HTR-8/SVneo (cell line): ENCODE results near the gene CAPN7.
"Not testable (repeated sequence)": the region's sequence is repeated elsewhere in the genome, so short reads cannot be mapped to it uniquely, and the experiment has no call there.

Source experiments
- DNase-seq: peaks from one replicate; pipeline ENCODE4 v3.0.0; 2011; ENCODE audit warnings: low spot score, mixed read lengths; ENCODE audit not compliant: insufficient read length
- FAIRE-seq: peaks from 2 replicates; lab custom pipeline; 2011; peaks lifted over from hg19 to GRCh38; lab: Jason Lieb, UNC

The CAPN7 gene

DNA sequence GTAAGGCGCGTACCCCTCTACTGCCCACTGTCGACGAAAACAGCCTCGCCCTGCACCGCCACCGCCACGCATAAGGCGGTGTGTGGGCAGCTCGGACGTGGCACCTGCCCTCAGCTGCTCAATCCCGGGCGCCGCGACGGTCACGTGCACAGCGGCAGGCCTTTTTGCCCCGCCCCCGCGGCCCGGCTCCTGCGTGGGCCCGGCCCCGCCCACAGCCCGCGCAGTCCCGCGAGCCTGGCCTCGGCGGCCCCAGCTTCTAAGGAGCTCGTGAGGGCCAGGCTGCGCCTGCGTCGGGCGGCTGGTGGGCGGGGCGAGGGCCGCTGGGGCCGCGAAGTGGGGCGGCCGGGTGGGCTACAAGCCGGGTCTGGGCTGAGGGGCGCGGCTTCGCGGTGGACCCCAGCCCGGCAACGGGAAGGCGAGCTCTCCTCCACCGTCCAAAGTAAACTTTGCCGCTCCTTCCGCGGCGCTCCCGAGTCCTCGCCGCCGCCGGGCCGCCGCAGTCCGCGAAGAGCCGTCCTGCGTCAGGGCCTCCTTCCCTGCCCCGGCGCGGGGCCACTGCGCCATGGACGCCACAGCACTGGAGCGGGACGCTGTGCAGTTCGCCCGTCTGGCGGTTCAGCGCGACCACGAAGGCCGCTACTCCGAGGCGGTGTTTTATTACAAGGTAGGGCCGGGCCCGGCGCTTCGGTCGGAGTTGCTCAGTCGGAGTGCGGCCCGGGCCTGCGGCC lies at the start of gene CAPN7:
Gene CAPN7 (plus strand): TSS at position 313 of the 728 bp plus-strand sequence. CDS start 250 bp downstream, at position 563.
- DNase-seq = peak; percentile 88
- FAIRE-seq = peak; percentile 86

DNA sequence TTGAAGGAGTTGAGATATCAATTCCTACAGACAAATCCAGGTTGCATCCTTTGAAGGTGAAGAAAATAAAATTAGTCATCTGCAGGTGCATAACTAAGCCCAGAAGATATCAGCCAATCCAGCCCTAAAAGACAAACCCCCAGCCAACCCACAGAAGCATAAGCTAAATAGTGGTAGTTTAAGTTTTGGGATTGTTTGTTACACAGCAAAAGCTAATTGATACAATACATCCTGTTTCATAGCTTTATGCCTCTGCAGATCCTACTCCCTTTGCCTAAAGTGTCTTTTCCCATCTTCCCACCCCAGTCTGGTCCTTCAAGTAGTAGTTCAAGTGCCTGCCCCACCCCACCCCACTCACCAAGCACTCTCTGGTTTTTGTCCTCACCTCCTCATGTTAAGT lies 48.6 kb upstream of the CAPN7 start:
- FAIRE-seq (no peak), DNase-seq (no peak)

DNA sequence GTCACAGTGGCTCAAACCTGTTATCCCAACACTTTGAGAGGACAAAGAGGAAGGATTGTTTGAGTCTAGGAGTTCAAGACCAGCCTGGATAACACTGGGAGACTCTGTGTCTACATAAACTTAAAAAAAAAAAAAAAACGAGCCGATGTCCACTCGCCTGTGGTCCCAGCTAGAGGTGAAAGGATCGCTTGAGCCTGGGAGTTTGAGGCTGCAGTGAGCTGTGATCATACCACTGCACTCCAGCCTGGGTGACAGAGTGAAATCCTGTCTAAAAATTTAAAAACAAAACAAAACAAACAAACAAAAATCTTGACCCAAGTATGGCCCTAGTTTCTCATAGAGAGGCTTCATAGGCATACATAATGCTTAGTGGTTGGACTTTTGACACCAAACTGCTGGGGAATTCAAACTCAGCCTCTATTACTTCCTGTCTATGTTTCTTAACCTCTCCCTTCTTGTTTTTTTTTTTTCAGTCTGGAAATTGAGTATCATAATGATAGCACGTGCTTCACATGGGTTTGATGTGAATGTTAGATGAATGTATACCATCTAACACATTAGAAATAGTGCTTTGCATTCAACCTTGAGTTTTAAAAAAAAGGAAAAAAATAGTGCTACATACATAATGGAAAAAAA lies 46.4 kb upstream of the CAPN7 start:
- DNase-seq = no peak
- FAIRE-seq = no peak

DNA sequence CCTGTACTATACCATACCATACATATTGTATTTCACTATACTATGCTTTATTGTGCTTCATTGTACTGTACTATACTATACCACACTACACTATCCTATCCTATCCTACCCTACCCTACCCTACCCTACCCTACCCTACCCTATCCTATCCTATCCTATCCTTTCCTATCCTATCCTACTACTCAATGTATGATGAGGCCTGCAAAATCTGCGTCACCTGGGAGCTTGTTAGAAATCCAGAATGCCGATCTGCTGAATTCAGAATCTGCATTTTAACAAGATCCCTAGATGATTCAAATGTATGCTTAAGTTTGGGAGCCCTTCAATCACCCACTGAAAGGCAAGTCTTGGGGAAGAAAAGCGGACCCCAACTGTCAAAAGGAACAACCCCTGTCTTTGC lies 45.4 kb upstream of the CAPN7 start:
- FAIRE-seq = no peak
- no peak for DNase-seq

DNA sequence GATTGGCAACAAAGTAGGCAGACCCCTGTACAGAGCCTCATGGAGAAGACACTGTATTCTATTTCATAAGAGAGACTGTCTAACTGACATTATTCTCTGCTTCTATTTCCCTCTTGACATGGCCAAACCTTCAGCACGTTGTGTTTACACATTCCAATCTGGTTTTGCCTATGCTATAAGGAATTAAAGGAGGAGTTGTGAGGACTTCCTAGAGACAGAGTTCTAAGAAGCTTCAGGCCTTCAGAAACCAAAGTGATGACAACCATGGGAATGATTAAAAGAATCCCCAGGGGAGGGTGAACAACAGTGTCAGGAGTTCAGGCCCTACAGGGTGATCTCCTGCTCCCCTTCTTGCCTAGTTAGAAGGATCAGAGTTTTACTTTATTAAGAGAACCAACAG lies 44.9 kb upstream of the CAPN7 start:
- FAIRE-seq = no peak
- no peak for DNase-seq

DNA sequence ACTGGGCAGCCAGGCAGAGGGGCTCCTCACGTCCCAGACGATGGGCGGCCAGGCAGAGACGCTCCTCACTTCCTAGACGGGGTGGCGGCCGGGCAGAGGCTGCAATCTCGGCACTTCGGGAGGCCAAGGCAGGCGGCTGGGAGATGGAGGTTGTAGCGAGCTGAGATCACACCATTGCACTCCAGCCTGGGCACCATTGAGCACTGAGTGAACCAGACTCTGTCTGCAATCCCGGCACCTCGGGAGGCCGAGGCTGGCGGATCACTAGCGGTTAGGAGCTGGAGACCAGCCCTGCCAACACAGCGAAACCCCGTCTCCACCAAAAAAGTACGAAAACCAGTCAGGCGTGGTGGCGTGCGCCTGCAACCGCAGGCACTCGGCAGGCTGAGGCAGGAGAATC lies 42.4 kb upstream of the CAPN7 start:
- not testable (repeated sequence) for FAIRE-seq, DNase-seq

DNA sequence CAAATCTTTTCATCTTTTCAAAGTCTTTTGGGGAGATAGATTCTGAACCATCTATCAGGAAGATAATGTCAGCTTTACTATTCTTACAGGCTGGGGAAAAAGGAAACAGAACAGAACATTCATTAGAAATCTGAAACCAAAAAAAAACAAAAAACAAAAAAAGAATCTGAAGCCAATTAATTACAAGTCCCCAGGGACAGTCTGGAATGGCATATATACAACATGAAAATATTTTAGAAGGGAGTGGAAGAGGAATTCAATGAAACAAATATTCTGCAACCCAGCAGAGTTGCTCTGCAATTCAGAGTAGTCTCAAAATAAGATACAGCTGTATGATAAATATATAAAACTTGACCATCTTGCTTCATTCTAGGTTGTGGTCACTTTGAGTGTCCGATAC lies 41.7 kb upstream of the CAPN7 start:
- no peak for DNase-seq
- no peak for FAIRE-seq

DNA sequence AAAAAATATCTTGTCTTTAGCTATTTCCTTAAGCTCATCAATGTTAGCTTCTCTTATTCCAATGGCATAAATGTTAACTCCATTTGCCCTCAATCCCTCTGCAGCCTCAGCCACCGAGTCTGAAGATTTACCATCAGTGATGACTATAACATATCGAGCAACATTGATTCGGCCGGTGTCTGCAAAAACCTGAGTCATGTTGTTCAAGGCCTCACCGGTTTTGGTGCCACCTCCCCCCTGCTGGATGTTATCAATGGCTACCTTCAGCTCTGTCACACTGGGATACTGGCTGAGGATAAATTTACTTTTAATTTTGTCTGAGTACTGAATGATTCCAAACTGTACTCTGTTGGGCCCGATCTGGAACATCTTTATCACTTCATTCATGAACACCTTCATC lies 41.0 kb upstream of the CAPN7 start:
- DNase-seq = no peak
- no peak for FAIRE-seq

DNA sequence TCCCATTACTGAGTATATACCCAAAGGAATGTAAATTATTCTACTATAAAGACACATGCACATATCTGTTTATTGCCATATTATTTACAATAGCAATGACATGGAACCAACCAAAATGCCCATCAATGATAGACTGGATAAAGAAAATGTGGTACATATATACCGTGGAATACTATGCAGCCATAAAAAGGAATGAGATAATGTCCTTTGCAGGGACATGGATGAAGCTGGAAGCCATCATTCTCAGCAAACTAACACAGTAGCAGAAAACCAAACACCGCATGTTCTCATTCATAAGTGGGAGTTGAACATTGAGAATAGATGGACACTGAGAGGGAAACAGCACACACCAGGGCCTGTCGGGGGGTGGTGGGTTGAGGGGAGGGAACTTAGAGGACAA lies 39.7 kb upstream of the CAPN7 start:
- DNase-seq, FAIRE-seq: not testable (repeated sequence)

DNA sequence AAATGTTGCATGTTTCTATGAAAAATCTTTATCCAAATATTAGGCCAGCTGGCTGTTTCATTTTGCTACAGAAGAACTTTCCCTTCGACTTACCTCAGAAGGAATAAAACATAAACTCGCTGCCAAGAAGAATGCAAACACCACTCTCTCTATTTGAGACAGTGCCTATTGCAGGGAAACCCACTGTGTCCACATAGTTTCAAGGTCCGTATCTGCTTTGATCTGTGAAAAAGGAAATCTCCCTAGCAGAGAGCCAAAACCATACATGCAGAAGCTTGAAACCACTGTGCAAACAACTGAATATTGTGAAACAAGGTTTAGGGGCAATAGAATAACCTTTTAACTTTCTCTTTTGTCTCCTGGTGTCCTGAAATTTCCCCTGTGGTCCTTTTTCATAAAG lies 35.0 kb upstream of the CAPN7 start:
- FAIRE-seq (no peak), DNase-seq (no peak)

DNA sequence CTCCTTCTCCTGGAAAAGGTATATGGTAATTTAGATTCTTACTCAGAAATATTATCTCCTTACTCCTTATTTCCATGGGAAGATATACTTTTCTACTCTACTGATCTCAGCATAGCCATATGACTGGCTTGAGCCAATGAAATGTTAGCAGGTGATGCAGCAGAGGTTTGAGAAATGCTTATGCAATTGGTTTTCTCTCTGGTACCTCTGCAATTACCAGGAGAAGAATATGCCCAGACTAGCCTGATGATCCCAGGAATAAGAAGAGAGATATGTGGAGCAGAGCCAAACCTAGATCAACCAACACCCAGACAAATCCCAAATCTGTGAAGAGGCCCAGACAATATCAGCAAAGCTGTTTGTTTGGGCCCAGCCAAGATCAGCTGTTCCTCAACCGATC lies 33.2 kb upstream of the CAPN7 start:
- no peak for DNase-seq
- no peak for FAIRE-seq

DNA sequence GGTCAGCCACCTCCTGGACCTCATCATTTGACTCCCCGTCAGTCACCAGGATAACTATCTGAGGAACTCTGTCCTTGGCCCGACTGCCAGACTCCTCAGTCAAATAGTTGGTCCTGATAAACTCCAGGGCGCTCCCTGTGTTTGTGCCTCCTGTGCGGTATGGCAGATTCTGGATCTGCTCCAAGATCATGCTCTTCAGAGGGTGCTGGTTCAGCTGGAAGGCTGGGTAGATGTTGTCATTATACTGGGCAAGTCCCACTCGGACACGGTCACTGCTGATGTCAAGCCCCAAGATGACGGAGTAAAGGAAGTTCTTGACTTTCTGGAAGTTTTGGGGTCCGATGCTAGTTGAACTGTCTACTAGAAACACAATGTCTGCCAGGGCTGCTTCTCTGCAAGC lies 31.1 kb upstream of the CAPN7 start:
- DNase-seq = no peak
- no peak for FAIRE-seq

DNA sequence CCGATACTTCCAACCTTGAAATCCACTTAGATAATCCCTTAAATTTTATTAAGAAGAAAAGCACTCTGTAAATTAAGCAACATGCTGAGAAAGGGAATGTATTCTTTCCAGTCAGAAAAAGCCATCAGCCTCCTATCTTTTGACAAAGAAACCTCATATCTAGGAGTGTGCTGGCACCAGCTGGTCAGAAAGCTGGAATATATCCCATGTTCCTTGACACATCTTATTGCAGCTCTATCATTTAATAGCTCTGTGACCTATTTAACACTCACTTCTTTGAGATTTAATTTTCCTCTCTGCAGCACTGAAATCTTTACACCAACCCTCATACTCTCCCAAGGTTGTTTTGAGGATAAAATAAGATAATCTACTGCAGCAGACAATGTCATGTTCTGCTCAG lies 30.4 kb upstream of the CAPN7 start:
- DNase-seq (no peak), FAIRE-seq (no peak)

DNA sequence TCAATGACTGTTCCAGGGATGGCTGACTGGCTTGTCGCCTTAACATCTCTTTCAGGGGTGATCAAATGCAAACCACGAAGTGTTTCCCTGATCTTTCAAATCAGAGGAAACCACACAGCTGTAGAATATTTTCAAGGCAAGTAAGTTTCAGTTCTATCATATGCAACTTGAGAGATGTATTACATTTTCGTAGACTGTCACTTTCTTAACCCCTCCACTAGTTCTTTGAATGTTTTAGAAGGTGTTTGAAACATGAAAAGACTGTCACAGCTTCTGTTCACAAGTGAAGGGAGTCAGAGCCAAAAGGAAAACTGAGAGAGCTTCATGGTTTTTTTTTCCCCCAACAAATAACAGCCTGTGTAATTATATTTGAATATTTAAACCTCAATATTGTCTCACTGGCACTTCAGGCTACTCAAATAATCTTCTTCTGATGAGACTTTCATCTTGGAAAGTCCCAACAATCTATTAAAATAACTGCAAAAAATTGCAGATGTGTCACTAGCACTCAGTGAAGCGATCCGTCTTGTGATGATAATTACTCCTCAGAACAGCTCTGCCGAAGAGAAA lies 25.9 kb upstream of the CAPN7 start:
- no peak for DNase-seq
- FAIRE-seq = no peak

DNA sequence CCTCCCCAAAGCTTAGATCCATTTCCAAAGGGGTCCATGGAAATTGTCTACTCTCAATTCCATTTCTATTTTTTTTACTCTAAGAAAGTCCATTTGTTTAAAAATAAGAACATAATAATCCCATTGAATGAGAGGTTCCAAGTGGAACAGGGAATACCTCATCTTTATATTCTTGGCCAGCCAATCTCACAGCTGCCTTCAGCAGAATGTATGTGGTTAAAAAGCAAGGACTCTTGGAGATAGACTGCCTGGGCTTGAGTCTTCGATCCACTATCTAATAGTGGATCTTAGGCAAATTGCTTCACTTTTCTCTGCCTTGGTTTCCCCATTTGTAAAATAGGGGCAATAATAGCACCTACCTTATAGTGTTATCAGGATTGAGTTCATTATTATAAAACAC lies 24.5 kb upstream of the CAPN7 start:
- DNase-seq = no peak
- no peak for FAIRE-seq

DNA sequence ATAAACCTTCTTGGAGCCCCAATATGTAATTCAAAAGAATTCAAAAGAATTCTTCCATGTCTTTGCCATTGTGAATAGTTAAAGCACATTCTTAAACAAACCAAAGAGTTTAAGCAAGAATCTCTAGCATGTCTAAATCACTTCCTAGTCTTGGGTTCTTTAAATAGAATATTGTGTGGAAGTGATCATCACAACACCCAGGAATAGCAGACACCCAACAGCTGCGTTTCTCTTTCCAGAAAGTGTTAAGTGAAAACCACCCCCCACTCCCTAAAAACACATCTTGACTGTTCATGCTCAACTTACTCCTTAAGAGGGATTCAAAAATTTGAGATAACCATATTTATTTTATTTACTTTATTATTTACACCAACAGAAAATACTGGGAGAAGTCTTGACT lies 24.1 kb upstream of the CAPN7 start:
- FAIRE-seq (no peak), DNase-seq (no peak)

DNA sequence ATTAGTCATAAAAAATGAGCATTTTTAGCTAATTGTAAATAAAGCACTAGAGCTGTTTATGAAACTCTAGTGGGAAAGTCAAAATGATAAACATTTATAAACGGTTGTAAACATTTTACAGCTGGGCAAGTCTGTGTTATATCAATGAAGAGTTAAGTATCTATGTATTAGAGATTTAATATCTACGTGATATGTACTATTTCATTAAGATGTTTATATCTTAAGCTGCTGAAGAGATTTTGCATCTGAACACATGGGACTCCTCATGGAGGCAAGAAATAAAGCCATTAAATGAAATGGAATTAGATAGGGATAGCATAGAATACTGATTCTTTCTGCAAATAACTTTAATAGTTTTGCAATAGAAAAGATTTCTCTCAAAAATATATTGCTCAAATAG lies 23.0 kb upstream of the CAPN7 start:
- DNase-seq = no peak
- no peak for FAIRE-seq

DNA sequence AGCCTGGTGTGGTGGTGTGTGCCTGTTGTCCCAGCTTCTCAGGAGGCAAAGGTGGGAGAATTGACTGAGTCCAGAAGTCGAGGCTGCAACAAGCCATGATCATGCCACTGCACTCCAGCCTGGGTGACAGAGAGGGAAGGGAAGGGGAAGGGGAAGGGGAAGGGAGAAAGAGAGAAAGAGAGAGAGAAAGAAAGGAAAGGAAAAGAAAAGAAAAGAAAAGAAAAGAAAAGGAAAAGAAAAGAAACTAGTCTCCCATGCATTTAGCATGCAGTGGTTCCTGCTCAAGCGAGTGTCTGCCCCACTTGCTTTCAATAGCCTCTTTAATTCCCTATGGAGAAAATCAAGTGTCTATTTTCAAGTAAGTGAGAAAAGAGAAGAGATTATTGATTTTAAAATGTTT lies 20.6 kb upstream of the CAPN7 start:
- FAIRE-seq (no peak), DNase-seq (no peak)

DNA sequence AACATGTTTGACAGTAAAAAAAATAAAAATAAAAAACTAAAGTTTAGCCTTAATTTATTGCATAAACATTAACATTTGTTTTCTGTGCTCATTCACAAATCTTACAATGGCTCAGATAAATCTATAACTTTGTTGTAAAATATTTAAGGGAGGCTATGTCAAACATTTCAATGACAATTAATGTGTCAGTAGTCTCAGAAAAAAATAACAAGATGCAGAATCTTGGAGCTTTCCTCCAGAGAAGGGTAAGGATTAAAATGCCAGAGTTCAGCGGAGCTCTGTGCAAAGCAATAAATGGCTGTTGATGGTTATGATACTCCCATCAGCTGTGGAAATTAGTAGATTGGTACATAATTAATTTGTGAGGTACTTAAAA lies 20.0 kb upstream of the CAPN7 start:
- no peak for FAIRE-seq
- no peak for DNase-seq

DNA sequence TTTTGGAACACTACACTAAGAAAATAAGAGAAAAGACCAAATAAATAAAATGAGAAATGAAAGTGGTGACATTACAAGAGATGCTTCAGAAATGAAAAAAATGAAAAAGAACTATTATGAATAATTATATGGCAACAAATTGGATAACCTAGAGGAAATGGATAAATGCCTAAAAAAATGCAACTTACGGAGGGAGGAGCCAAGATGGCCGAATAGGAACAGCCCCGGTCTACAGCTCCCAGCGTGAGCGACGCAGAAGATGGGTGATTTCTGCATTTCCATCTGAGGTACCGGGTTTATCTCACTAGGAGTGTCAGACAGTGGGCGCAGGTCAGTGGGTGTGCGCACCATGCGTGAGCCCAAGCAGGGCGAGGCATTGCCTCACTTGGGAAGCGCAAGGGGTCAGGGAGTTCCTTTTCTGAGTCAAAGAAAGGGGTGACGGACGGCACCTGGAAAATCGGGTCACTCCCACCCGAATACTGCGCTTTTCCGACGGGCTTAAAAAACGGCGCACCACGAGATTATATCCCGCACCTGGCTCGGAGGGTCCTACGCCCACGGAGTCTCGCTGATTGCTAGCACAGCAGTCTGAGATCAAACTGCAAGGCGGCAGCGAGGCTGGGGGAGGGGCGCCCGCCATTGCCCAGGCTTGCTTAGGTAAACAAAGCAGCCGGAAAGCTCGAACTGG lies 19.4 kb upstream of the CAPN7 start:
- not testable (repeated sequence) for DNase-seq, FAIRE-seq

DNA sequence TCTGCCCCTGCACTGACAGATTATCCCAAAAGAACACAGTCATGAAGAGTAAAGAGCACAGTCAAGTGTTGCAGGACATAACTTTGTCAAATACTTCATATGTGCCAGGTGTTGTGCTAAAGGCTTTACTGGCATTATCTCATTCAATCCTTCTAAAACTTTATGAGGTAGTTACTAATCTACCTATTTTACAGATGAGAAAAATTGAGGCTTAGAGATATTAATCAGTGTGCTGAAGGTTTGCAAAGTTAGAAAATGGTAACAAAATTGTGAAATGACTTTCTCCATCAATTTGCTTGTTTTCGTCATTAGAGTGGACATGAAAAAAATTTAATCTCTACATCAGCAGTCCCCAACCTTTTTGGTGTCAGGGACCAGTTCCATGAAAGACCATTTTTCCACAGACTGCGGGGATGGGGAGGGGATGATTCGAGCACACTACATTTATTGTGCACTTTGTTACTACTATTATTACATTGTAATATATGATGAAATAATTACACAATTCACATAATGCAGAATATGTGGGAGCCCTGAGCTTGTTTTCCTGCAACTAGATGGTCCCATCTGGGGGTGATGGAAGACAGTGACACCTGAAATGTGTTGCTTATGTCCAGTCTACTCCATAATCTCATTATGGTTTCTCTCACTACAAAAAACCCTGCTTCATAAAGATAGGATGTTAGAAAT lies 8.6 kb upstream of the CAPN7 start:
- FAIRE-seq = no peak
- DNase-seq = no peak
